HUES6 (cell line): ENCODE measurements around the gene YTHDF1.

Experiments
- H3K27ac ChIP-seq: 2 replicates; pipeline ENCODE4 v1.7.0; 2013; ENCODE audit warnings: low read depth, mild to moderate bottlenecking, low read length, inconsistent platforms
- H3K27me3 ChIP-seq: 2 replicates; pipeline ENCODE4 v1.6.1; 2013; ENCODE audit warnings: low read length; ENCODE audit not compliant: control insufficient read depth, insufficient read depth
- H3K36me3 ChIP-seq: 2 replicates; pipeline ENCODE4 v1.6.1; 2013; ENCODE audit warnings: low read length; ENCODE audit not compliant: control insufficient read depth, insufficient read depth
- H3K4me1 ChIP-seq: 2 replicates; pipeline ENCODE4 v1.6.1; 2013; ENCODE audit warnings: low read length; ENCODE audit not compliant: control insufficient read depth, insufficient read depth
- H3K4me3 ChIP-seq: 2 replicates; pipeline ENCODE4 v1.5.1; 2013; ENCODE audit warnings: low read depth, low read length
- H3K9ac ChIP-seq: one replicate; pipeline ENCODE4 v1.6.1; 2013; ENCODE audit warnings: mild to moderate bottlenecking, low read length
- H3K9me3 ChIP-seq: 2 replicates; pipeline ENCODE4 v1.6.1; 2013; ENCODE audit warnings: low read depth, low read length; ENCODE audit not compliant: control insufficient read depth, insufficient read depth

Gene YTHDF1

DNA sequence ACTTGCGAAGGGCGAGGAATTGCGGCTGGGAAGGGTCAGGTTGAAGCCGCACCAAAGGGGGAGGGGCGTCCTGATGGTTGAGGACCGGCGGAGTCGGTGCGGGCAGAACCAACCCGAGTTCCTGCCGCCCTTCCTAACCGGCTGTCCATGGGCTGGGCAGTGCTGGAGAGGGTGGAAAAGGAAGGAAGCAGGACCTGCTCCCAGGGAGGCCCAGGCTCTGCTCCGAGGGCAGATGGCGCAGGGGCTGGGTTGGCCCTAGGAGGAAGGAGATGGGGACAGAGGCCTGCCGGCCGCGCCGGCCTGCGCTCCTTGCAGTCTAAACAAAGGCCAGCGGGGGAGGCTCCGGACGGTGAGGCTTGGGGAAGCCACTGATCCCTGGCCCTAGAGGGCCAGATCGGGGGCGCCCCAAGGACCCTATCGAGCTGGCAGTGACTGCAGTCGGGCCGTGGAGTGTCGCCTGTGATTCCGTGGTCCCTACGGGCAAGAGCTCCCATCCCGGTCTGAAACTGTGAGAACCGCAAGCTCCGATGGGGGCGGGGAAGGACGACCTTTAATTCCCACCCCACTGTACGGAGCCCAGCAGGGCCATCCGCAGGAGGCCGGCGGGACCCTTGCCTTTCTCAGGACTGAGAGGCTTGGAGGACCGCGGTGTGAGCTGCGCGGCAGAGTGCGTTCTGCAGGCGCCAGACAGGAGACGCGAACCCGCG is 39.4 kb downstream of the YTHDF1 start:
- peaks cover 44% of the 10 kb centered on the region for H3K4me1 ChIP-seq
- H3K9ac ChIP-seq = no peak overlapping the region
- no peaks in the 10 kb centered on the region for H3K9me3 ChIP-seq
- peak overlapping the region; percentile 67 for H3K4me3 ChIP-seq
- H3K27ac ChIP-seq = no peak overlapping the region
- H3K27me3 ChIP-seq = peaks cover 92% of the 10 kb centered on the region
- no peaks in the 10 kb centered on the region for H3K36me3 ChIP-seq

DNA sequence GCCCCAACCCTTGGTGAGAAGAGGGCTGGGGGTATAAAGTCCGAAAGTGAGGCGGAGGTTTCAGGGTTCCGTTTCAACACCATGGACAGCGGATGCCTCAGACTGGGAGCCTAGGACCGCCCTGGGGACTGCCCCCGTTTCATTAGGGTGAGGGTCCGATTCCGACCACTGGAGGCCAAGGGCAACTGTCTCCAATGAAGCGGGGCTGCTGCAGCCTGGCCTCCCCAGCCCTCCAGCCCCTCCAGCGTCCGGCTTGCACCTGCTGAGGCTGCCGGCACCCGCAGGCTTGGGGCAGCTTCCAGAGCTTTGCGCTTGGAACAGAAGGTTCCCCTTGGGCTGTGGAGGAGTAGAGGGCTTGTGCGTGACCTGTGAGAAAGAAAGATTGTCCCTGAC is 39.9 kb downstream of the YTHDF1 start:
- no peaks in the 10 kb centered on the region for H3K36me3 ChIP-seq
- H3K27ac ChIP-seq = no peak overlapping the region
- peaks cover 97% of the 10 kb centered on the region for H3K27me3 ChIP-seq
- H3K9ac ChIP-seq = no peak overlapping the region
- peak overlapping the region; percentile 67 for H3K4me3 ChIP-seq
- H3K4me1 ChIP-seq = peaks cover 44% of the 10 kb centered on the region
- no peaks in the 10 kb centered on the region for H3K9me3 ChIP-seq

- Histone ChIP-seq H3K9ac (no peak overlapping the region), H3K27me3 (peaks cover 97% of the 10 kb centered on the region), H3K36me3 (no peaks in the 10 kb centered on the region), H3K27ac (no peak overlapping the region), H3K9me3 (no peaks in the 10 kb centered on the region), H3K4me1 (peaks cover 44% of the 10 kb centered on the region), H3K4me3 (peak overlapping the region; percentile 44)
These were observed 40.7 kb downstream of the YTHDF1 start for GRCh38 chr20:63175038-63175895.

- H3K4me3 ChIP-seq = peak overlapping the region; percentile 44
- peaks cover 97% of the 10 kb centered on the region for H3K27me3 ChIP-seq
- H3K27ac ChIP-seq = no peak overlapping the region
- no peak overlapping the region for H3K9ac ChIP-seq
- H3K9me3 ChIP-seq = no peaks in the 10 kb centered on the region
- no peaks in the 10 kb centered on the region for H3K36me3 ChIP-seq
- H3K4me1 ChIP-seq = peaks cover 36% of the 10 kb centered on the region
These were observed 41.5 kb downstream of the YTHDF1 start for GRCh38 chr20:63174309-63175037.

GRCh38 chr20:63173552-63174191 is 42.3 kb downstream of the YTHDF1 start:
- H3K27me3 ChIP-seq = peaks cover 98% of the 10 kb centered on the region
- peaks cover 32% of the 10 kb centered on the region for H3K4me1 ChIP-seq
- no peak overlapping the region for H3K27ac ChIP-seq
- no peak overlapping the region for H3K4me3 ChIP-seq
- H3K9ac ChIP-seq = no peak overlapping the region
- H3K36me3 ChIP-seq = no peaks in the 10 kb centered on the region
- no peaks in the 10 kb centered on the region for H3K9me3 ChIP-seq

GRCh38 chr20:63172726-63173125 is 43.2 kb downstream of the YTHDF1 start:
- Histone ChIP-seq H3K4me1 (peaks cover 33% of the 10 kb centered on the region), H3K9me3 (no peaks in the 10 kb centered on the region), H3K27me3 (peaks cover 95% of the 10 kb centered on the region), H3K27ac (no peak overlapping the region), H3K4me3 (no peak overlapping the region), H3K36me3 (no peaks in the 10 kb centered on the region), H3K9ac (no peak overlapping the region)

DNA sequence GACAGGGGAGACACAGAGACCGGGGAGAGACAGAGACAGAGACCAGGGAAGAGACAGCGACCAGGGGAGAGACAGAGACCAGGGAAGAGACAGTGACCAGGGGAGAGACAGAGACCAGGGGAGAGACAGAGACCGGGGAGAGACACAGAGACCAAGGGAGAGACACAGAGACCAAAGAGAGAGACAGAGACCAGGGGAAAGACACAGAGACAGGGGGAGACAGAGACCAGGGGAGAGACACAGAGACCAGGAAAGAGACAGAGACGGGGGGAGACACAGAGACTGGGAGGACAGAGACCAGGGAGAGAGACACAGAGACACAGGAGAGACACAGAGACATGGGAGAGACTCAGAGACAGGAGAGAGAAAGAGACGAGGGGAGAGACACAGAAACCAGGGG is 43.9 kb downstream of the YTHDF1 start:
- H3K9ac ChIP-seq = no peak overlapping the region
- H3K36me3 ChIP-seq = no peaks in the 10 kb centered on the region
- H3K27ac ChIP-seq = no peak overlapping the region
- peaks cover 34% of the 10 kb centered on the region for H3K4me1 ChIP-seq
- H3K4me3 ChIP-seq = no peak overlapping the region
- no peaks in the 10 kb centered on the region for H3K9me3 ChIP-seq
- H3K27me3 ChIP-seq = peaks cover 88% of the 10 kb centered on the region

GRCh38 chr20:63169681-63170080 is 46.2 kb downstream of the YTHDF1 start:
- no peak overlapping the region for H3K27ac ChIP-seq
- H3K4me3 ChIP-seq = no peak overlapping the region
- H3K9me3 ChIP-seq = no peaks in the 10 kb centered on the region
- peaks cover 20% of the 10 kb centered on the region for H3K4me1 ChIP-seq
- no peak overlapping the region for H3K9ac ChIP-seq
- no peaks in the 10 kb centered on the region for H3K36me3 ChIP-seq
- H3K27me3 ChIP-seq = peaks cover 65% of the 10 kb centered on the region

GRCh38 chr20:63168861-63169260 is 47.1 kb downstream of the YTHDF1 start:
- no peak overlapping the region for H3K9ac ChIP-seq
- no peaks in the 10 kb centered on the region for H3K36me3 ChIP-seq
- H3K4me3 ChIP-seq = no peak overlapping the region
- H3K27me3 ChIP-seq = peaks cover 56% of the 10 kb centered on the region
- H3K27ac ChIP-seq = no peak overlapping the region
- H3K4me1 ChIP-seq = peaks cover 12% of the 10 kb centered on the region
- H3K9me3 ChIP-seq = no peaks in the 10 kb centered on the region

DNA sequence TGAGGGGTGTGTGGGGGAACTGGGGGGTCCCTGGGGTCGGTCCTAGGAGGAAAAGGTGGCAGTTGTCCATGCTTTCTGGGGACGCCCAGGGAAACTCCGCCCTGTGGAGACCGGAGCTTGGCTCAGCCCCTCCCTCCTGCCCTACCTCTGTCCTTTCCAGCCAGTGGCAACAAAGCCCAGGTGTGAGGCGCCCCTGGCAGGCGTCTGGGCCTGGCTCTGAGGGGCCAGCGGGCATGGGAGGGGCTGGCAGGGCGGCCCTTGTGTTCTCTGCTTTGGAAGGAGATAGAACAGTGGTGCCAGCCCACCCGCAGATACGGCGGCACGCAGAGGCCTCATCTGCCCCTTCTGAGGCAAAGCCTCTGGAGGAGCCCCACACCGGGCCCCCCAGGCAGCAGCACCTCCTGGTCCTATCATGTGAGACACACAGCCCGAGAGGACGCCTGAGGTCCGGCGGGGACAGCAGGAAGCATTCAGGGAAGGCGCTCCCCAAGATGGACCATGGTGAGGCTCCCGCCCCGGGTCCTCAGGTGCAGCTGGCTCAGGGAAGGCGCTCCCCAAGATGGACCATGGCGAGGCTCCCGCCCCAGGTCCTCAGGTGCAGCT is 47.9 kb downstream of the YTHDF1 start:
- H3K4me3 ChIP-seq = peak overlapping the region; percentile 37
- H3K27ac ChIP-seq = no peak overlapping the region
- H3K27me3 ChIP-seq = peaks cover 49% of the 10 kb centered on the region
- peaks cover 7% of the 10 kb centered on the region for H3K4me1 ChIP-seq
- no peak overlapping the region for H3K9ac ChIP-seq
- H3K36me3 ChIP-seq = no peaks in the 10 kb centered on the region
- no peaks in the 10 kb centered on the region for H3K9me3 ChIP-seq
